ENCODE results near the gene CLCN5. TPM values are rescaled to one million over a fixed set of nuclear protein-coding genes. Genes with fewer than 3 reads are reported as not detected.

CLCN5 gene
- polyA plus RNA-seq, 2 of the 4 experiments (the other 2 are of a cell fraction): 2.6 to 5.2 TPM

GRCh38 chrX:49910344-49910743 lies 12.1 kb upstream of the CLCN5 start:
- DNase-seq (ENCODE audit: low read depth in 1 of 2, low spot score in 1 of 2): no peak
- H3K4me2 ChIP-seq: no peak overlapping the region
- no peaks in the 10 kb centered on the region for H3K9me3 ChIP-seq
- CTCF ChIA-PET: interaction anchor here (1.2 kb wide), 1 partner anchor 9 kb away, joined by 3 read pairs; no protein-coding TSS in a partner anchor
- POLR2A ChIA-PET: no interaction called here
- no peak for FAIRE-seq
- no peak overlapping the region for H3K27ac ChIP-seq
- no peak for ATAC-seq
- no peaks in the 10 kb centered on the region for H3K4me1 ChIP-seq
- WGBS (ENCODE audit: missing lambda C conversion rate): 4% methylated on average over 3 of the region's 3 CpGs
- no peak overlapping the region for H3K4me3 ChIP-seq
- TF ChIP-seq ZC3H11A (IDR thresholded peaks at IDR 0.05) (no peak), GATA3 (IDR thresholded peaks at IDR 0.05; ENCODE audit: borderline replicate concordance) (no peak), RAD21 (conservative IDR thresholded peaks at IDR 0.05 in 1 of 2, IDR thresholded peaks at IDR 0.05 in 1 of 2) (no peak), ESRRA (IDR thresholded peaks at IDR 0.05; ENCODE audit: borderline replicate concordance, low read length) (no peak), MAFK (IDR thresholded peaks at IDR 0.05; ENCODE audit: partially characterized antibody) (no peak), REST (IDR thresholded peaks at IDR 0.05) (no peak), USF2 (IDR thresholded peaks at IDR 0.05) (no peak), E2F6 (IDR thresholded peaks at IDR 0.05; ENCODE audit: borderline replicate concordance, low read depth) (no peak), HEYL (CRISPR knock-in tag; IDR thresholded peaks at IDR 0.05) (no peak), HMGXB4 (CRISPR knock-in tag; IDR thresholded peaks at IDR 0.05; ENCODE audit: borderline replicate concordance) (no peak), ELK1 (IDR thresholded peaks at IDR 0.05; ENCODE audit: low read depth, low read length) (no peak), EHF (CRISPR knock-in tag; IDR thresholded peaks at IDR 0.05) (no peak), RCOR1 (IDR thresholded peaks at IDR 0.05; ENCODE audit: low read depth, low read length) (no peak), CHD4 (IDR thresholded peaks at IDR 0.05; ENCODE audit: borderline replicate concordance) (no peak)
- TF ChIP-seq, protein P1, sequence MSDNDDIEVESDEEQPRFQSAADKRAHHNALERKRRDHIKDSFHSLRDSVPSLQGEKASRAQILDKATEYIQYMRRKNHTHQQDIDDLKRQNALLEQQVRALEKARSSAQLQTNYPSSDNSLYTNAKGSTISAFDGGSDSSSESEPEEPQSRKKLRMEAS (IDR thresholded peaks at IDR 0.05): no peak

DNA sequence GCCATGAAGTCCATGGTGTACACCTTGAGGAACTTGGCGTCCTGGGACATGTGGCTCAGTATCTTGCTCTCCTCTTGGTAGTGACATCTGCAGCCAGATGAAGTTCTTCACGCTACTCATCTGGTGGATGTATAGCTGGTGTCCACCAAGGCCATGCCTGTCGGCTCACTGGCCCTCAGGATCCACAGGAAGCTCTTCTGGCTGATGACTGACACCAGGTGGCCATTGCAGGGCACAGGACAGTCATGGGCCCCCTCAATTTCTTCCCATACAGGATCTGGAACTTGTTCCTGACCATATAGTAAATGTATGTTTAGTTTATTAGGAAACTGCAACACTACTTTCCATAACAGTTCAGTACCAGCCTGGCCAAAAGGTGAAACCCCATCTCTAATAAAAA lies 10.3 kb upstream of the CLCN5 start:
- WGBS (ENCODE audit: missing lambda C conversion rate): 19% methylated on average over 3 of the region's 3 CpGs
- POLR2A ChIA-PET: no interaction called here
- H3K27ac ChIP-seq: no peak overlapping the region
- no peaks in the 10 kb centered on the region for H3K9me3 ChIP-seq
- DNase-seq (ENCODE audit: low read depth in 1 of 2, low spot score in 1 of 2) (no peak), ATAC-seq (no peak), FAIRE-seq (no peak)
- no peaks in the 10 kb centered on the region for H3K4me1 ChIP-seq
- CTCF ChIA-PET: interaction anchor here (0.6 to 2.4 kb wide), 4 partner anchors 28 to 671 kb away, joined by 3 to 7 read pairs (median 4); no protein-coding TSS in a partner anchor
- H3K4me3 ChIP-seq: no peak overlapping the region
- no peak overlapping the region for H3K4me2 ChIP-seq
- TF ChIP-seq, protein P2, sequence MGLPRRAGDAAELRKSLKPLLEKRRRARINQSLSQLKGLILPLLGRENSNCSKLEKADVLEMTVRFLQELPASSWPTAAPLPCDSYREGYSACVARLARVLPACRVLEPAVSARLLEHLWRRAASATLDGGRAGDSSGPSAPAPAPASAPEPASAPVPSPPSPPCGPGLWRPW (IDR thresholded peaks at IDR 0.05): no peak
- no peak for TF ChIP-seq HOXB13 (CRISPR knock-in tag; IDR thresholded peaks at IDR 0.05; ENCODE audit: low read depth)
- no peak for TF ChIP-seq CBX2 (IDR thresholded peaks at IDR 0.05; ENCODE audit: borderline replicate concordance, low read depth)
- no peak for TF ChIP-seq EHF (CRISPR knock-in tag; IDR thresholded peaks at IDR 0.05)
- TF ChIP-seq SREBF2 (IDR thresholded peaks at IDR 0.05): no peak
- no peak for TF ChIP-seq POLR2AphosphoS2 (conservative IDR thresholded peaks at IDR 0.05; ENCODE audit: low read length)
- no peak for TF ChIP-seq EP300 (IDR thresholded peaks at IDR 0.05)
- no peak for TF ChIP-seq HDAC2 (IDR thresholded peaks at IDR 0.05)
- no peak for TF ChIP-seq GATA3 (IDR thresholded peaks at IDR 0.05; ENCODE audit: borderline replicate concordance)
- TF ChIP-seq REST (IDR thresholded peaks at IDR 0.05): no peak
- no peak for TF ChIP-seq MYC (IDR thresholded peaks at IDR 0.05; ENCODE audit: borderline replicate concordance, low read length)

Measured in A549 (cell line).